Measurements from ENCODE around the gene SMAD6.

GRCh38 chr15:66787489-66787871 is 85.4 kb downstream of the SMAD6 start:
- TF ChIP-seq YY1 (tag by site-specific recombination; IDR thresholded peaks at IDR 0.05) (no peak), TCF7L2 (IDR thresholded peaks at IDR 0.05; ENCODE audit: borderline replicate concordance, low read depth, low read length) (no peak), ZBTB7A (tag by site-specific recombination; IDR thresholded peaks at IDR 0.05; ENCODE audit: low read depth) (no peak), ZNF146 (tag by site-specific recombination; IDR thresholded peaks at IDR 0.05) (no peak), ZNF776 (tag by site-specific recombination; IDR thresholded peaks at IDR 0.05; ENCODE audit: borderline replicate concordance) (no peak), ZNF639 (tag by site-specific recombination; IDR thresholded peaks at IDR 0.05) (no peak)
- TF ChIP-seq, protein P1, sequence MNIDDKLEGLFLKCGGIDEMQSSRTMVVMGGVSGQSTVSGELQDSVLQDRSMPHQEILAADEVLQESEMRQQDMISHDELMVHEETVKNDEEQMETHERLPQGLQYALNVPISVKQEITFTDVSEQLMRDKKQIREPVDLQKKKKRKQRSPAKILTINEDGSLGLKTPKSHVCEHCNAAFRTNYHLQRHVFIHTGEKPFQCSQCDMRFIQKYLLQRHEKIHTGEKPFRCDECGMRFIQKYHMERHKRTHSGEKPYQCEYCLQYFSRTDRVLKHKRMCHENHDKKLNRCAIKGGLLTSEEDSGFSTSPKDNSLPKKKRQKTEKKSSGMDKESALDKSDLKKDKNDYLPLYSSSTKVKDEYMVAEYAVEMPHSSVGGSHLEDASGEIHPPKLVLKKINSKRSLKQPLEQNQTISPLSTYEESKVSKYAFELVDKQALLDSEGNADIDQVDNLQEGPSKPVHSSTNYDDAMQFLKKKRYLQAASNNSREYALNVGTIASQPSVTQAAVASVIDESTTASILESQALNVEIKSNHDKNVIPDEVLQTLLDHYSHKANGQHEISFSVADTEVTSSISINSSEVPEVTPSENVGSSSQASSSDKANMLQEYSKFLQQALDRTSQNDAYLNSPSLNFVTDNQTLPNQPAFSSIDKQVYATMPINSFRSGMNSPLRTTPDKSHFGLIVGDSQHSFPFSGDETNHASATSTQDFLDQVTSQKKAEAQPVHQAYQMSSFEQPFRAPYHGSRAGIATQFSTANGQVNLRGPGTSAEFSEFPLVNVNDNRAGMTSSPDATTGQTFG (tag by site-specific recombination; IDR thresholded peaks at IDR 0.05; ENCODE audit: borderline replicate concordance), result no peak
- TF ChIP-seq, protein P2, sequence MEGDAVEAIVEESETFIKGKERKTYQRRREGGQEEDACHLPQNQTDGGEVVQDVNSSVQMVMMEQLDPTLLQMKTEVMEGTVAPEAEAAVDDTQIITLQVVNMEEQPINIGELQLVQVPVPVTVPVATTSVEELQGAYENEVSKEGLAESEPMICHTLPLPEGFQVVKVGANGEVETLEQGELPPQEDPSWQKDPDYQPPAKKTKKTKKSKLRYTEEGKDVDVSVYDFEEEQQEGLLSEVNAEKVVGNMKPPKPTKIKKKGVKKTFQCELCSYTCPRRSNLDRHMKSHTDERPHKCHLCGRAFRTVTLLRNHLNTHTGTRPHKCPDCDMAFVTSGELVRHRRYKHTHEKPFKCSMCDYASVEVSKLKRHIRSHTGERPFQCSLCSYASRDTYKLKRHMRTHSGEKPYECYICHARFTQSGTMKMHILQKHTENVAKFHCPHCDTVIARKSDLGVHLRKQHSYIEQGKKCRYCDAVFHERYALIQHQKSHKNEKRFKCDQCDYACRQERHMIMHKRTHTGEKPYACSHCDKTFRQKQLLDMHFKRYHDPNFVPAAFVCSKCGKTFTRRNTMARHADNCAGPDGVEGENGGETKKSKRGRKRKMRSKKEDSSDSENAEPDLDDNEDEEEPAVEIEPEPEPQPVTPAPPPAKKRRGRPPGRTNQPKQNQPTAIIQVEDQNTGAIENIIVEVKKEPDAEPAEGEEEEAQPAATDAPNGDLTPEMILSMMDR (tag by site-specific recombination; IDR thresholded peaks at IDR 0.05), result no peak
